K562 (cell line): ENCODE measurements around the gene PITPNC1. TPM values are rescaled to one million over a fixed set of nuclear protein-coding genes. Genes with fewer than 3 reads are reported as not detected.
A peak's percentile ranks its signal among the peaks of the same experiment; 100 is the strongest.

ENCODE experiments used
- RAD51 ChIP-seq: fragments of 450-650 bp; IDR thresholded peaks from 2 replicates; pipeline ENCODE4 v1.7.1; 2016; ENCODE audit warnings: low read depth, mild to moderate bottlenecking, borderline replicate concordance
- polyA plus RNA-seq, 8 experiments: library from polyadenylated mRNA; depleted of rRNA in 4 of 8; stranded (reverse) in 5 of 8; unstranded in 3 of 8; fragments of >200 nt; fragmentation: Nextera tagmentation in 2 of 8; fragmentation: Illumina TruSeq in 1 of 8; extraction: Ambion mirVana in 2 of 8; extraction: Trizol in 1 of 8; gene quantifications; 2 replicates each; pipeline versions ENCODE4 v1.2.1 to v1.2.3, GENCODE V29; 2011 to 2014; ENCODE audit warnings: inconsistent platforms in 1 of 8, missing spikeins in 1 of 8
- total RNA-seq, 7 experiments: library from RNA; depleted of rRNA in 6 of 7; stranded (reverse); fragments of >200 nt in 6 of 7; fragmentation: Illumina TruSeq in 2 of 7; extraction: Trizol in 2 of 7; gene quantifications; 2 replicates each; pipeline versions ENCODE4 v1.2.1 to v1.2.3, GENCODE V29; 2011 to 2021; ENCODE audit warnings: low replicate concordance in 1 of 7
- TF ChIP-seq, protein P1 (sequence below): sonication (generic); formaldehyde crosslinking; IDR thresholded peaks from 2 replicates; pipeline ENCODE4 v1.5.0; 2020; ENCODE audit warnings: missing genetic modification reagents
- TF ChIP-seq, protein P2 (sequence below), 2 experiments: fragments of 450-650 bp; formaldehyde crosslinking in 1 of 2; IDR thresholded peaks; 2 replicates each; pipeline versions ENCODE4 v1.4.0 to v1.6.1; 2014 to 2020; ENCODE audit warnings: mild to moderate bottlenecking in 2 of 2, borderline replicate concordance in 1 of 2, low read depth in 1 of 2

The PITPNC1 gene
- total and polyA plus RNA-seq, 9 of the 15 experiments (the other 6 are each of a cell fraction or from before 2014, with no cell fraction given), result 0.11 to 1.1 (median 0.65) TPM

DNA sequence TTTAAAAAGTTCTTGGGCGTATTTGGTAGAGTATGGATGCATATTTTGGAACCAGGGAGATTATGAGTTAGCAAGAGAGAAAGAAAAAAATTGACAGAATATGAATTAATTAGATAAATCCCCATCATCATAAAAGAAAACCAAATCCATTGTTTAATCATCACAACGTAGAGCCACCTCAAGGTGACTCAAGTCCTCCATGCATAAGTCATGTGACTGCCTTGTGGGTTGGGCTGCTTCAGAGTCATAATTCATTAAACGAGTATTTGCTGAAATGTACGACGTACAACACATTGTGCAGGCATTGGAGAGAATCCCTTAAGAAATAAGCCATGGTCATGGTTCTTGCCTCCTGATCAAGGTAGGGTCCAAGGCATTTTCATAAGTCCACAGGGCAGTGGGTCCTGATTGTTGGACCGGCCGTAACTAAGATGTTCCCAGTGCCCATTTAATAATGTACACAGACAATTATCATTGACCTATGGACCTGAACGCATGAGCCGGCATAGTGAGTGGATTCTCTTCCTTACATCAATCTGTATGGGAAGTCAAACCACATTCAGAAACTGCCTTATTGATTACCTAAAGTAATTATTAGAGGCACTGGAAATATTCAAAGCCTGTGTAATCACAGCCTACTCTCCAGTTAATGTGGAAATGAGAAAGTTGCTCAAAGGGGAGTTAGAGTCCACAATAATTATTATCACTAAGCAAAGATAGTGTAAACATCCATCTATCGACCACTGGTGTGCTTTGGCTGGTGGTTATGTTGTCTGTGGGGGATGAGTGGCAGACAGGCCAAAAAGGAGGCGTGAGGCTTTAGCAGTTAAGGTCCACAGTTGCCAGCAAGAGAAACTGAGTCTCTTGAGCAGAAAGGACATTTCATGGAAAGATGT, 165.4 kb downstream of the PITPNC1 start (continued):
- TF ChIP-seq, protein P1, sequence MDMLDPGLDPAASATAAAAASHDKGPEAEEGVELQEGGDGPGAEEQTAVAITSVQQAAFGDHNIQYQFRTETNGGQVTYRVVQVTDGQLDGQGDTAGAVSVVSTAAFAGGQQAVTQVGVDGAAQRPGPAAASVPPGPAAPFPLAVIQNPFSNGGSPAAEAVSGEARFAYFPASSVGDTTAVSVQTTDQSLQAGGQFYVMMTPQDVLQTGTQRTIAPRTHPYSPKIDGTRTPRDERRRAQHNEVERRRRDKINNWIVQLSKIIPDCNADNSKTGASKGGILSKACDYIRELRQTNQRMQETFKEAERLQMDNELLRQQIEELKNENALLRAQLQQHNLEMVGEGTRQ (CRISPR knock-in tag), result 0 out of 2 replicates have a peak, but pooled peaks have one; percentile 21
- TF ChIP-seq, protein P2, sequence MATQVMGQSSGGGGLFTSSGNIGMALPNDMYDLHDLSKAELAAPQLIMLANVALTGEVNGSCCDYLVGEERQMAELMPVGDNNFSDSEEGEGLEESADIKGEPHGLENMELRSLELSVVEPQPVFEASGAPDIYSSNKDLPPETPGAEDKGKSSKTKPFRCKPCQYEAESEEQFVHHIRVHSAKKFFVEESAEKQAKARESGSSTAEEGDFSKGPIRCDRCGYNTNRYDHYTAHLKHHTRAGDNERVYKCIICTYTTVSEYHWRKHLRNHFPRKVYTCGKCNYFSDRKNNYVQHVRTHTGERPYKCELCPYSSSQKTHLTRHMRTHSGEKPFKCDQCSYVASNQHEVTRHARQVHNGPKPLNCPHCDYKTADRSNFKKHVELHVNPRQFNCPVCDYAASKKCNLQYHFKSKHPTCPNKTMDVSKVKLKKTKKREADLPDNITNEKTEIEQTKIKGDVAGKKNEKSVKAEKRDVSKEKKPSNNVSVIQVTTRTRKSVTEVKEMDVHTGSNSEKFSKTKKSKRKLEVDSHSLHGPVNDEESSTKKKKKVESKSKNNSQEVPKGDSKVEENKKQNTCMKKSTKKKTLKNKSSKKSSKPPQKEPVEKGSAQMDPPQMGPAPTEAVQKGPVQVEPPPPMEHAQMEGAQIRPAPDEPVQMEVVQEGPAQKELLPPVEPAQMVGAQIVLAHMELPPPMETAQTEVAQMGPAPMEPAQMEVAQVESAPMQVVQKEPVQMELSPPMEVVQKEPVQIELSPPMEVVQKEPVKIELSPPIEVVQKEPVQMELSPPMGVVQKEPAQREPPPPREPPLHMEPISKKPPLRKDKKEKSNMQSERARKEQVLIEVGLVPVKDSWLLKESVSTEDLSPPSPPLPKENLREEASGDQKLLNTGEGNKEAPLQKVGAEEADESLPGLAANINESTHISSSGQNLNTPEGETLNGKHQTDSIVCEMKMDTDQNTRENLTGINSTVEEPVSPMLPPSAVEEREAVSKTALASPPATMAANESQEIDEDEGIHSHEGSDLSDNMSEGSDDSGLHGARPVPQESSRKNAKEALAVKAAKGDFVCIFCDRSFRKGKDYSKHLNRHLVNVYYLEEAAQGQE (IDR thresholded peaks at IDR 0.05; ENCODE audit: borderline replicate concordance), result no peak
- TF ChIP-seq, protein P2 (CRISPR knock-in tag; IDR thresholded peaks at IDR 0.05; ENCODE audit: low read depth), result no peak
- TF ChIP-seq RAD51, result peak; percentile 13; the same call in 1 of the 2 replicates
